Measurements from ENCODE around the gene RSAD1.

RSAD1 gene

DNA sequence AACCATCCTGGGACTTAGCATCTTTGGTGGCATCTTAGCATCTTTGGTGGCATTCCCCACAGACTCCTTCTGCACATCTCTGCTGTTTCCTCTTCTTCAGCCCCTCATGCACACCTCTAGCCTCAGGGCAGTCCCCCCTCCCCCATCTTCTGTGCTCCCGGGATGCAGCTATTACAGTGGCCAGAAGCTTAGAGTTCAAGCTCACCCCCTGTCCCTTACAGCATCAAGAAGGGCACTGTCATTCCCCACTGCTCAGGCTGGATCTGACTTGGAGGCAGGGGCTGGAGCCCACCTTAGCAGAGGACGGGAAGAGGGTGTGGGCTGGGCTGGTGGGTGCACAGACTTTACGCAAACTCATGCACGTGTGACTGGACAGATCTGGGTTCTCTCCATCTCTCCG, 54.5 kb downstream of the RSAD1 start:
- DNase-seq (ENCODE audit: extremely low spot score), result no peak

DNA sequence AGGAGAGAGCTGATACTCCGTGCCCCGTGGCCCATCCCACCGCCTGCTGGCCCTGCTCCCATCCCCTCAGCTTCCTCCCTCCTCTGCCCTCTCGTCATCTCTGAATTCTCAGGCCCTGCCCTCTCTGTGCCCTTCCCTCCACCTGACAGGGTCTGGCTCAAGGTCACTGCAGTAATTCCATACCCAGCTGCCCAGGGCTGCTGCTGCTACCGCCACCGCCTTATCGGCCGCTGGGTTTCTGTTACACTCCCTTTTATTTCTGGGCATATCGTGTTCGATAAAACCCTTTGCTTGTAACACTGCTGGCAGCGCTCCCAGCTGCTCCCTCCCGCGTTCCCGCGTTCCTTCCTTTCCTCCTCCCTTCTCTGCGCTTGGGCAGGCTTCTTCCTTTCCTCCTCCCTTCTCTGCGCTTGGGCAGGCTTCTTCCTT, 55.1 kb downstream of the RSAD1 start:
- CTCF ChIA-PET, result no interaction called here
- POLR2A ChIA-PET, result interaction anchor here (3.9 kb wide), 1 partner anchor 8 kb away, joined by 17 read pairs; no protein-coding TSS in a partner anchor
- TF ChIP-seq CTBP1 (IDR thresholded peaks at IDR 0.05; ENCODE audit: borderline replicate concordance), result no peak
- no peak for DNase-seq (ENCODE audit: extremely low spot score)

More for the DNA sequence above, 54.5 kb downstream of the RSAD1 start:
- POLR2A ChIA-PET, result interaction anchor here (3.9 kb wide), 1 partner anchor 9 kb away, joined by 17 read pairs; no protein-coding TSS in a partner anchor
- TF ChIP-seq SP1 (IDR thresholded peaks at IDR 0.05) (no peak), ARNT (IDR thresholded peaks at IDR 0.05) (no peak), FOXA1 (IDR thresholded peaks at IDR 0.05) (no peak), SUZ12 (IDR thresholded peaks at IDR 0.05) (no peak), CTBP1 (IDR thresholded peaks at IDR 0.05; ENCODE audit: borderline replicate concordance) (no peak)
- TF ChIP-seq, protein P1, sequence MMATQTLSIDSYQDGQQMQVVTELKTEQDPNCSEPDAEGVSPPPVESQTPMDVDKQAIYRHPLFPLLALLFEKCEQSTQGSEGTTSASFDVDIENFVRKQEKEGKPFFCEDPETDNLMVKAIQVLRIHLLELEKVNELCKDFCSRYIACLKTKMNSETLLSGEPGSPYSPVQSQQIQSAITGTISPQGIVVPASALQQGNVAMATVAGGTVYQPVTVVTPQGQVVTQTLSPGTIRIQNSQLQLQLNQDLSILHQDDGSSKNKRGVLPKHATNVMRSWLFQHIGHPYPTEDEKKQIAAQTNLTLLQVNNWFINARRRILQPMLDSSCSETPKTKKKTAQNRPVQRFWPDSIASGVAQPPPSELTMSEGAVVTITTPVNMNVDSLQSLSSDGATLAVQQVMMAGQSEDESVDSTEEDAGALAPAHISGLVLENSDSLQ (IDR thresholded peaks at IDR 0.05), result no peak
- CTCF ChIA-PET, result no interaction called here

DNA sequence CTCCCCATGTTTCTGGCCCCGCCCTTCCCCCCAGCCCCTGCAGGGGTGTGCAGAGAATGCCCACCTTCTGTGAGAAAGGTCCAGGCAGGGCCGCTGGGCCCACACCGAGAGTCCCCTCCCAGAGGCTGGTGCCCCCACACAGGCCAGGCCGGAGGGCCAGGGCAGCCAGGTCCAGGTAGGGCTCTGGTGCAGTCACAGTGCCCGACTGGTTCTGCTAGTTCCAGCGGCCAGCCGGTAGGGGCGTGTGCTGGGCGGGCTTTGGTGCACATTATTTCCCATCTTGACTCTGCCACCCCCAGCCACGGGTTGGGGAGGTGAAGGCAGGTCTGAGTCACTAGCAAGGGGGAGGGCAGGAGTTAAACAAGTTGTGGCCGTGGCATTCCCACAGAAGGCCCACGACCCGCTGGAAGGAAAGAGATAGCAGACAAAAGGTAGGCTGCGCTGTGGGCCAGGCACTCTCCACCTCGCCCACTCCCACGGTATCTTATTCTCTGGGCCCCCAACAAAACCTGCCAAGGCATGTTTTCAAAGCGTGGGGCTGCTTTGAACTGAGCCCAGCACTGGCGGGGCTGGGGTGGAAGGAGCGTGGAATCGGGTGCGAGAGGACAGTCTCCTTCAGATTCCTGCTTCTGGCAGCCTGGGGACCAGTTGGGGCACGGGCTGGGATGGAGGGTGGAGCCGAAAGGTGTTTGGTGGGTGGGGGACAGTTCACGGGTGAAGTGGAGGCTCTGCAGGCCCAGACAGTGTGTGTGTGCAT, 55.7 kb downstream of the RSAD1 start:
- no peak for DNase-seq (ENCODE audit: extremely low spot score)
- POLR2A ChIA-PET, result interaction anchor here (3.9 kb wide), 1 partner anchor 7 kb away, joined by 17 read pairs; no protein-coding TSS in a partner anchor
- CTCF ChIA-PET, result no interaction called here
- TF ChIP-seq FOXM1 (IDR thresholded peaks at IDR 0.05; ENCODE audit: borderline replicate concordance), result no peak
- no peak for TF ChIP-seq SUZ12 (IDR thresholded peaks at IDR 0.05)
- TF ChIP-seq FOXK2 (IDR thresholded peaks at IDR 0.05), result no peak
- TF ChIP-seq ARNT (IDR thresholded peaks at IDR 0.05), result no peak
- no peak for TF ChIP-seq ELF4 (IDR thresholded peaks at IDR 0.05)
- TF ChIP-seq BHLHE40 (IDR thresholded peaks at IDR 0.05; ENCODE audit: borderline replicate concordance), result no peak
- no peak for TF ChIP-seq CTBP1 (IDR thresholded peaks at IDR 0.05; ENCODE audit: borderline replicate concordance)
- TF ChIP-seq ZNF384 (IDR thresholded peaks at IDR 0.05), result no peak
- no peak for TF ChIP-seq SP1 (IDR thresholded peaks at IDR 0.05)
- TF ChIP-seq L3MBTL2 (conservative IDR thresholded peaks at IDR 0.05), result no peak
- TF ChIP-seq FOXA1 (IDR thresholded peaks at IDR 0.05), result no peak
- TF ChIP-seq, protein P1 (IDR thresholded peaks at IDR 0.05), result no peak
- no peak for TF ChIP-seq LEF1 (IDR thresholded peaks at IDR 0.05; ENCODE audit: borderline replicate concordance)
- TF ChIP-seq HDGF (IDR thresholded peaks at IDR 0.05; ENCODE audit: borderline replicate concordance), result no peak
- no peak for TF ChIP-seq NFRKB (IDR thresholded peaks at IDR 0.05)
- no peak for TF ChIP-seq TARDBP (IDR thresholded peaks at IDR 0.05)

DNA sequence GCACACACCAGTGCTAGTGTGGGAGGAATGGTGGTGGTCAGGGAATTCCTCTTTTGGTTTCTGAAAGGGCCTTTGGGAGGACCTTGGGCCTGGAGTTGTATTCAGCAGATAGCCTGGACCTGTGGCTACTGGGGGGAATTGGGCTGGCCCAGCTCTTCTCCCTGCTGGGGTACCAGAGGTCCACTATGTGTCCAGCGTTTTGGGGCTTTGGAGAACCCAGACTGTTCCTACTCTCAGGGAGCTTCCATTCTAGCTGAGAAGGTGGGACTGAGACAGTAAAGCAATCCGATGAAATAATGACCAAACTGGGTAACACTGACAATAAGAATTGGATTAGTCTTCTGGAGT, 56.3 kb downstream of the RSAD1 start:
- CTCF ChIA-PET, result no interaction called here
- TF ChIP-seq, protein P1 (IDR thresholded peaks at IDR 0.05), result no peak
- no peak for TF ChIP-seq CTBP1 (IDR thresholded peaks at IDR 0.05; ENCODE audit: borderline replicate concordance)
- no peak for TF ChIP-seq FOXA1 (IDR thresholded peaks at IDR 0.05)
- no peak for TF ChIP-seq NFRKB (IDR thresholded peaks at IDR 0.05)
- TF ChIP-seq TARDBP (IDR thresholded peaks at IDR 0.05), result no peak
- TF ChIP-seq SP1 (IDR thresholded peaks at IDR 0.05), result no peak
- POLR2A ChIA-PET, result no interaction called here
- no peak for DNase-seq (ENCODE audit: extremely low spot score)

DNA sequence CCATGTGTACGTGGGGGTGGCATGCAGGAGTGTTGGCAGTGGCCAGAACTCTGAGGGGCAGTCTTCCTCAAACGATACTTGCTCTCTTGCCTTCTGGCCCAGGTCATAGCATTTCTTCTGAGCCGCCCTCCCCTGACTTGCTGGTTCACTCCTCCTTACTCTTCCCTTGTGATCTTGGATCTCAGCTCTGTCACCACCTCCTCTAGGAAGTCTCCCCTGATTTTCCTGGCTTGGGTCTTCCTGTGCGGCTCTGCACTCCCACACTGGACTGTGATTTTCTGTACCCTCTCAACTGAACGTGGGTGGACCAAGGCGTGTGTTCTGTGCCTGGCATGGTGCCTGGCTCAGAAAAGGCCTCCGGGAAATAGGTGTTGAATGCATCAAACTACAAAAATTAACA, 56.7 kb downstream of the RSAD1 start:
- no peak for DNase-seq (ENCODE audit: extremely low spot score)
- ChIA-PET POLR2A (no interaction called here), CTCF (interaction anchor here (0.6 kb wide), 1 partner anchor 159 kb away, joined by 5 read pairs; no protein-coding TSS in a partner anchor)
- TF ChIP-seq, protein P1 (IDR thresholded peaks at IDR 0.05), result no peak
- no peak for TF ChIP-seq L3MBTL2 (conservative IDR thresholded peaks at IDR 0.05)
- TF ChIP-seq ARNT (IDR thresholded peaks at IDR 0.05), result no peak
- no peak for TF ChIP-seq BHLHE40 (IDR thresholded peaks at IDR 0.05; ENCODE audit: borderline replicate concordance)
- TF ChIP-seq CTBP1 (IDR thresholded peaks at IDR 0.05; ENCODE audit: borderline replicate concordance), result no peak
- no peak for TF ChIP-seq ELF4 (IDR thresholded peaks at IDR 0.05)
- no peak for TF ChIP-seq SUZ12 (IDR thresholded peaks at IDR 0.05)
- no peak for TF ChIP-seq LEF1 (IDR thresholded peaks at IDR 0.05; ENCODE audit: borderline replicate concordance)
- TF ChIP-seq TARDBP (IDR thresholded peaks at IDR 0.05), result no peak
- TF ChIP-seq NFRKB (IDR thresholded peaks at IDR 0.05), result no peak
- TF ChIP-seq FOXA1 (IDR thresholded peaks at IDR 0.05), result no peak
- TF ChIP-seq ZNF384 (IDR thresholded peaks at IDR 0.05), result no peak
- TF ChIP-seq HDGF (IDR thresholded peaks at IDR 0.05; ENCODE audit: borderline replicate concordance), result no peak
- no peak for TF ChIP-seq SP1 (IDR thresholded peaks at IDR 0.05)
- TF ChIP-seq FOXK2 (IDR thresholded peaks at IDR 0.05), result no peak
- no peak for TF ChIP-seq FOXM1 (IDR thresholded peaks at IDR 0.05; ENCODE audit: borderline replicate concordance)
